GM12875 (cell line): ENCODE measurements around the gene CA10.

ENCODE experiments used
- H3K4me3 ChIP-seq: one replicate; pipeline ENCODE4 v1.5.1; 2011; ENCODE audit warnings: low read depth, low read length, control low read depth
- TF ChIP-seq, protein P1 (sequence below): IDR thresholded peaks from 2 replicates; pipeline ENCODE4 v1.5.1; 2011; ENCODE audit warnings: low read depth, mild to moderate bottlenecking, control low read depth, inconsistent platforms, low read length, moderate library complexity, borderline replicate concordance; ENCODE audit not compliant: insufficient read depth

The CA10 gene

DNA sequence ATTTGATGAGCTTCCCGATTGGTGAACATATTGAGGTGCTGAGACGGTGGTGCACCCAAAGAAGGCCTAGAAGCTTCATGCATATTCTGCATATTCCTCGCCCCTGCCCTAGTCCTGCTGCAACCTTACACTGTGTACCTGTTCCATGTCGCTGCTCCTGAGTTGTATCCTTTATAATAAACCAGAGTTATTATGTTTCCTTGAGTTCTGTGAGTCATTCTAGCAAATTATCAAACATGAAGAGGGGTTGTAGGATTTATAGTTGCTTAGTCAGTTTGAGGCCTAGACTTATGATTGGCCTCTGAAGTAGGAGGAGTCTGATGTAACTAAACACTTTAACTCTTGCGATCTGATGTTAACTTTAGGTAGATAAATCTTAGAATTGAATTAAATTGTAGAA is 436.8 kb downstream of the CA10 start:
- TF ChIP-seq, protein P1, sequence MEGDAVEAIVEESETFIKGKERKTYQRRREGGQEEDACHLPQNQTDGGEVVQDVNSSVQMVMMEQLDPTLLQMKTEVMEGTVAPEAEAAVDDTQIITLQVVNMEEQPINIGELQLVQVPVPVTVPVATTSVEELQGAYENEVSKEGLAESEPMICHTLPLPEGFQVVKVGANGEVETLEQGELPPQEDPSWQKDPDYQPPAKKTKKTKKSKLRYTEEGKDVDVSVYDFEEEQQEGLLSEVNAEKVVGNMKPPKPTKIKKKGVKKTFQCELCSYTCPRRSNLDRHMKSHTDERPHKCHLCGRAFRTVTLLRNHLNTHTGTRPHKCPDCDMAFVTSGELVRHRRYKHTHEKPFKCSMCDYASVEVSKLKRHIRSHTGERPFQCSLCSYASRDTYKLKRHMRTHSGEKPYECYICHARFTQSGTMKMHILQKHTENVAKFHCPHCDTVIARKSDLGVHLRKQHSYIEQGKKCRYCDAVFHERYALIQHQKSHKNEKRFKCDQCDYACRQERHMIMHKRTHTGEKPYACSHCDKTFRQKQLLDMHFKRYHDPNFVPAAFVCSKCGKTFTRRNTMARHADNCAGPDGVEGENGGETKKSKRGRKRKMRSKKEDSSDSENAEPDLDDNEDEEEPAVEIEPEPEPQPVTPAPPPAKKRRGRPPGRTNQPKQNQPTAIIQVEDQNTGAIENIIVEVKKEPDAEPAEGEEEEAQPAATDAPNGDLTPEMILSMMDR, result no peak
- no peak overlapping the region for H3K4me3 ChIP-seq

DNA sequence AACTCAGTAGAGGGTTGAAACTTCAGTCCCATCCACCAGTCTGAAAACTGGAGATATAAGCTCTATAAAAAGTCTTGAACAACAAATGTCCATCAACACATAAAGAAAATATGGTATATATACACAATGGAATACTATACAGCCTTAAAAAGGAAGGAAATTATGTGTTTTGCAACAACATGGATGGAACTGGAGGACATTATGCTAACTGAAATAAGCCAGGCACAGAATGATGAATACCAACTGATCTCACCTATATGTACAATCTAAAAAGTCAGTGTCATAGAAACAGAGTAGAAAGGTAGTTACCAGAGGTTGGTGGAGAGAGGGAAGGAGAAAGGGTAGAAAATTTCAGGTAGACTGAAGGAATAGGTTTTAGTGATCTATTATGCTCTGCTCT is 438.1 kb downstream of the CA10 start:
- TF ChIP-seq, protein P1, result no peak
- H3K4me3 ChIP-seq, result no peak overlapping the region

DNA sequence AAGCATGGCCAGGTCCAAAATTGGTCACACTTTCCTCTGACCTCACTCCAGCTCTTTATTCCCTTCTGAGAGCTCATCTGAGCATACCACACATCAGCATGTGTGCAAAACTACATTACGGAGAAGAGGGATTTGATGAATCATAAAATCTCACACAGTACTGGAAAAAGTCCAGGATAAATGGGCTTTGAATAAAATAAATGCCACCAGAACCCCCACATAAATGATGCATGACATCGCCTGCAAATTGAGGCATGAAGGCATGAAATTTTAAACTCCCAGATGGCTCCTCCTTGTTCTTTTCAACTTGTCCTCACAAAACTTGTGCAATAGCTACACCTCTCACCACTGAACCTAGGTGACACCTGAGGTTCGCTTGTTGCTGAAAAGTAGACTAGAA is 439.5 kb downstream of the CA10 start:
- TF ChIP-seq, protein P1, result no peak
- no peak overlapping the region for H3K4me3 ChIP-seq

DNA sequence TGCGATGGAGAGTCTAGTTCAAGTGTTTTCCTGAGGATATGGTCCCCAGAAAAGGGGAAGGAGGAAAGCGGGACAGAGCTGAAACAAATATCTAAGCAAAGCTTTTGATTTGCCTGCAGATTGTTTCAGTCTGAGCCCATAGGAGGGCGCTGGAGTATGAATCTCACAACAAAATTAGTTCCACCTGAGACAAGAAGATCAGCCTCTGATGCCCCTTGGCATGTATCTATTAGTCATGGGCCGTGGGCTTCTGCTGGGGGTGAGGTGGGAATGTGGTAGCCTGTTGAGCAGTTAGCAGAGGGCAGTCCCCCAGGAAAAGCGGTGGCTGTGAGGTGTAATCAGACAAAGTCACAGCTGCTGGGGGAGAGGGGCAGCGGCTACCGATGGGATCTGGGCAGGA is 446.9 kb downstream of the CA10 start:
- TF ChIP-seq, protein P1, result no peak
- H3K4me3 ChIP-seq, result no peak overlapping the region

DNA sequence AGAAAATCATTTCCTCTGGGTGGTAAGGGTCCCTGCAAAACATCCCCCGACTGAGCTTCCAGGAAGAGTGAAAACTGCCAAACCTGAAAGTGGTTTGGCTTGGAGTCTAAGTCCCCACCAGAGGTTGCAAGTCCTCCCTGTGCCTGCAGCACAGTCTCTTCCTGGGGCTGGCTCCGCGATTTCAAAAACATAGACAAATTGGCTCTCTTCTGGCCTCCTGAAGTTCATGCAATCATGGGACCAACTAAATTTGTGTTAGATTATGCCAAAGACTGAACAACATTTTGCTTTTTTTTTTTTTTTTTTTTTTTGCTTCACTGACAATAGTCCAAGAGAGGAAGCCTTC is 447.9 kb downstream of the CA10 start:
- TF ChIP-seq, protein P1, result no peak
- no peak overlapping the region for H3K4me3 ChIP-seq

DNA sequence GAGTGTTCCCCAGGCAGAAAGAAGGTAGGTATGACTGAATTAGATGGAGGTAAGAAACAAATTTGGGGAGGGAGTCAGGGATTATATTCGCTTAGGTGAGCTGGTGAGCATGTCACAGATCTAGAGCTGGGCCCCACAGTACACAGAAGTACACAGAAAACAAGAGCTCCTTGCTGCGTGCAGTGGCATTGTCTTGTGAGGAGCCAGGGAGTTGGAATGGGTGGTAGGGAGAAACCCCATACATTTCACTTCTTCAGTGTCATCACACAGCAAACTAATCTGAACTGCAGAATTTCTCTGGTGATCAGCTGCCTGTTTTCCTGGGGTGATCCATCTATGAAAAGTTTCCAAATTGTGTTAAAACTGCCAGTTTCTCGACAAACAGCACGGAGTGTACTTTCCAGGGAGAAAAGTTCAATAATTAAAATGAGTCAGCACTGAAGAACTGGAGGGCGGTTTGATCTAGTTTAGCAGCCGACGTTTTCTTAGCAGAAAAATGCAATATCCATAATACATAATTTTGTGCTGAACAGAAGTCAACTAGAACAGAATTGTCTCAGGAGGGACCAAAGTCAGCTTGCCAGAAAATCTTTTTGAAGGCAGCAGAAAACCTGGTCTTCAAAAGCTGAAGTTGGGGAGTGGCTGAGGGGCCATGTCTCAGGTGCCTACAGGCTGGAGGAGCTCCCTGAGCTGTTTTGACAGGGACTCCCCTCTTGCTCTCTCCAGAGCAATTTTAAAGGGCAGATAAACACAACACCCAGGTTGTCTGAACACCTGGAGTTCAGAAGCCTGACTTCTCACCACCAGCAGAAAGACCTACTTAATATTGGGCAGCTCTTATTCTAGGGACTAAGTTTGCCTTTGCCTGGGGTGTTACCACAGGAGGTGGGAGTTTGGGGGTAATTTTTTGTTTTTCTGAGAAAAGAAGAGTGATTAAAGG is 448.6 kb downstream of the CA10 start:
- TF ChIP-seq, protein P1, result no peak
- no peak overlapping the region for H3K4me3 ChIP-seq

DNA sequence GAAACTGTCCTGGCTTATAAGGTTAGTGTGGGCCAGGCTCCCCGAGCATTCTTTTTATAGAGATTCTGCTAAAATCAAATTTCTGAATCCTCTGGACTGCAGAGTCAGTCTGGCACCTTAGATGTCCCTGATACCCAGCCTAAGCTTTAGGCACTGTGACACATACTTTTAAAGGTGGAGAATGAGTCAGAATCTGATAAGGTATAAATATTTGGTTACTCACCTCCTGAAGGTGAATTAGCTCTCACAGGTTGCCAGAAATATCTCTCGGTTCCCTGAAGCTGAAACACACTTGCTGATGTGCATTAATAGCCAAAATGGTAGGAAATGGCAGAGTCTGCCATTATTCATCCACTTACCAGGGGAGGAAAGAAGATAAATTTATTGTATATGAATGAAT is 451.3 kb downstream of the CA10 start:
- TF ChIP-seq, protein P1, result no peak
- H3K4me3 ChIP-seq, result no peak overlapping the region
